SIG-M5 (cell line): ENCODE results near the gene PMAIP1.
"Not testable (repeated sequence)": the region's sequence is repeated elsewhere in the genome, so short reads cannot be mapped to it uniquely, and the experiment has no call there.

Experiments
- DNase-seq: peaks from one replicate; lab custom pipeline; 2025; lab: John Stamatoyannopoulos, UW

The PMAIP1 gene

DNA sequence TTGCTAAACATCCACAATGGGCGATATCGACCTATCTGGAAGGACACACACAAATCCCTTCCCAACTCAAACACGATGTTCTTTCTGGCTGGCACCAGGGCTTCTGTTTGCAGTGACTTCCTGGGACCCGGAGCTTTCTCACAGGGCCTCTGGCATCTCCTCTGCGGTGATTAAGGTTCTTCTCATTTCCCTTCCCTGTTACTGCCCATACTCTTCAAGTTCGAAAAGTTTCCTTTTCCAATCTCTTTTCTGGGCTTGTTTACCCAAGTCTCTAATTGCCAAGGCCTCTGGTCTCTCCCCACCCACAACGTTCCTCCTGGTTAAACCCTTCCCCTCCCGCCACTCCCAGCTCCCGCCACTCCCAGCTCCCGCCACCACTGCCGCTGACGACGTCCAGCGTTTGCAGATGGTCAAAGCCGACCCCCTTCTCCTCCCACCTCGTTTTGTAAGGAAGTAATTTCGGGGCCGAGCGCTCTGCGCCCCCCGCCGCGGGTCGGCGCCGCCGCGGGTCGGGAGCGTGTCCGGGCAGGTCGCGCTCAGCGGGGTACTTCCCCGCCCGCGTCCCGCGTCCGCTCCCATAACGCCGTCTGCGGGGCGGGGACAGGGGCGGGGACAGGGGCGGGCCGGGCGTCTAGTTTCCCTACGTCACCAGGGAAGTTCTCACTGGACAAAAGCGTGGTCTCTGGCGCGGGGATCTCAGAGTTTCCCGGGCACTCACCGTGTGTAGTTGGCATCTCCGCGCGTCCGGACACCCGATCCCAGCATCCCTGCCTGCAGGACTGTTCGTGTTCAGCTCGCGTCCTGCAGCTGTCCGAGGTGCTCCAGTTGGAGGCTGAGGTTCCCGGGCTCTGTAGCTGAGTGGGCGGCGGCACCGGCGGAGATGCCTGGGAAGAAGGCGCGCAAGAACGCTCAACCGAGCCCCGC, at the start of gene PMAIP1:
PMAIP1 (plus strand) TSS at position 699 of the 924 bp plus-strand sequence; CDS start at position 881, 182 bp downstream.
- peak; percentile 42 for DNase-seq

DNA sequence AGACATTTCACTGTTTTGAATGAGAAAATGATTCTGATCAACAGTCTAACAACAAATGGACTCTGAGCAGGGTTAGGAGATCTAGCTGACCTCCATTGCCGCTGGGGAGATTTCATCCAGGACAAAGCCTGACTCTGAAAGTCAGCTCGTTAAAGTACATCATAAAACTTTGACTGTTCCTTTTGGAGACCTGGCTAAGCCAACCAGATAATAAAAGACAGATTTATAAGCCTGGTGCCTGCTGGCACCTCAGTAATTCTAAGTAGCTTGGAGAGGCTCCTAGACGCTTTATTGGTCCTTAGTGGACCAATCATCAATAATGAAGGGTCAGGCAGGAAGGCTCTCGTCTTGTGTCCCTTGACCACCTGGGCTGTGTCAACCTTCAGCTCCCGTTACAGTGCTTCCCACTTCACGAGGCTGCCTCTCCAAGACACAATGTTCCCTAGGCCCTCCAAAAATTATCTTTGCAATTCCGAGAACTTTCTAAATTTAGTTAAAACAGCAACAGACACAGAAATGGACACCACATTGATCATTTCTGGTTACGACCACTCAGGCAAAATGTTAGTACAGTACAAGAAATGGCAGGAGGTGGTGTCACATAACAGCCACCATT, 47.9 kb upstream of the PMAIP1 start:
- DNase-seq: no peak

DNA sequence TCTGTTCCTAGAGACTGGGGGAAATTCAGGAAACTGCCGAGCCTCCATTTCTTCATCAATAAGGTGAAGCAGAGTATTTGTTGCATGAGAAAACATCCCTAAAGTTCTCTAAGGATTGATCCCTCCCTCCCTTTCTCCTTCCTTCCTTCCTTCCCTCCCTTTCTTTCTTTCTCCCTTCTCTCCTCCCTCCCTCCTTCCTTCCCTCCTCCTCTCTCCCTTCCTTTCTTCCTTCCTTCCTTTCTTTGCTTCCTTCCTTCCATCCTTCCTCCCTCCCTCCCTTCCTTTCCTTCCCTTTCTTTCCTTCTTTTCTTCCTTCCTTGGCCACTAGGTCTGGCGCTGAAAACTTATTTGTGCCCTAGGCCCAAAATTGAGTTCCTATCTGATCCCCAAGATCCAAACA, 47.2 kb upstream of the PMAIP1 start:
- DNase-seq: no peak

DNA sequence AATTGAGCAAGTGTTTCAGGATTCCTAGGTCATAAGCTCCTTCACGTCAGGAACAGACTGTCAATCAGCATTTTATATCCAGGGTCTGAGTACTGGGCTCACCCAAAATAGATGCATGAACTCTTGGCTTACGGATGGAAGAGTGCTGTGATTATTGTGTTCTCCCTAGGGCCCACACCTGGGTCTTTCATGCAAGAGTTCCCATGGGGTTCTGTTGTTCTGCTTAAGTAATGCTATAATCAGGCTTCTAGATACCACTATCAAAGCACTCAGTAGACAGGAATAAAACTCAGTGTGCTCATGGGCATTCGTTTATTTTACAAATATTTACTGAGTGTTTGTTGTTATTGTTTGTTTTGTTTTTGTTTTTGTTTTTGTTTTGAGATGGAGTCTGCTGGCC, 46.4 kb upstream of the PMAIP1 start:
- DNase-seq: no peak

DNA sequence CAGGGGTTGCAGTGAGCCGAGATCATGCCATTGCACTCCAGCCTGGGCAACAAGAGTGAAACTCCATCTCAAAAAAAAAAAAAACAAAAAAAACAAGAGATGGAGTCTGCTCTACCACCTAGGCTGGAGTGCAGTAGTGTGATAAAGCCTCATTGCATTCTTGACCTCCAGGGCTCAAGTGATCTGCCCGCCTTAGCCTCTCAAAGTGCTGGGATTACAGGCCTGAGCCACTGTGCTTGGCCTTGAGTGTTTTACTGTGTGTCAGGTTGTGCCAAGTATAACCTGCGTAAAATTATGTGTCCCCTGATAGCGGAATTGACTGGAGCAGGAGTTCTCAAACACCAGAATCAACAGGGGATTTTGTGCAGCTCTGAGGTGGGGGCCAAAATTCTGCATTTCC, 45.8 kb upstream of the PMAIP1 start:
- not testable (repeated sequence) for DNase-seq

DNA sequence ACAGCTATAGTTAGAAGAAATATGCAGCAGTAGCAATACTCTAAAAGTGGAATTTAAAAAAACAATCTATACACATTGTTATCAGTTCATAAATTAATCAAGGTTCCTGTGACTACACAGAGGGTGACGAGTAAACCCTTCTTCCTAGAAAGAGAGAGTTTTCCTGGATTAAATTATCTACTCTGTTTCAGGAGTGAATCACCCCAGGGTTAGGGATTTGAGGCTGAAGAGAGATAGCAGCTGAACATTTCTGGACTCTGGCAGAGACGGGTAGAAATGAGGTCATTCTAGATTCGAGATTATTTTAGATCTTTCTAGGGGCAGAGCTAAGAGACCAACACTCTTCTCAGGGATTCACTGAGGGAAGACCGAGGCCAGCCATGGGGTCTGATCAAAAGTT, 38.8 kb upstream of the PMAIP1 start:
- DNase-seq: no peak

DNA sequence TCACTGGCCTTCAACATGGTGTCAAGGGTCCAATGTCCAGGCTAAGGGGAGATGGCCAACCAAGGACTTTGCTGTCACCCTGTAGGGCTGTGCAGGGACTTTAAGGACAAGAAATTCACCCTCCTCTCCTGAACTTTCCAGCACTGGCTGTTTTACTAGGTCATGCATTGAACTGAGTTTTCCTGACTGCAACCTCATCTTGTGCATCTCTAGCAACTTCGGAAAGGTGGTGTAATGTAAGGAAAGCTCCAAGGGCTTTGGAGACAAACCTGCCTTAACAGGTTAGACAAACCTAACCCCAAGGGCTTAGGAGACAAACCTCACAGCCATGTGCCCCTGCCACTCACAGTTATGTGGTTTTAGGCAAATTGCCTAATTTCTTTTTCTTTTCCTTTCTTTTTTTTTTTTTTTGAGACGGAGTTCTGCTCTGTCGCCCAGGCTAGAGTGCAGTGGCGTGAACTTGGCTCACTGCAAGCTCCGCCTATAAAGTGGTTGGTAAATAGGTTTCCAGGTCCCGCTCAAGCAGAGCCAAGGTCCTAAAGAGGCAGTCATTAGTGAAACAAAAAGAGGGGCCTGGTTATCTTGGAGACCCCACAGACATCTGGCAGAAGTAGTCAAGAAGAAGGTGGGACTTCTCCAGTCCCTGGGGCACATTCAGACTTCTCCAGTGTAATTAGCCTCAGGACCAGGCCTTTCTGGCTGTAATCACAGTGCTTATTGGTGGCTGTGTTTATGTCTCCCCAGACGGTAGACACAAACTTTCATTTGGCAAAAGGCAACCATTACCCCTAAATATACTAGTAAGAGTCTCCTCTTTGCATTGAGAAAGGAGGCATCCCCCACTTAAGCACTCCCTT, 37.6 kb upstream of the PMAIP1 start:
- no peak for DNase-seq

DNA sequence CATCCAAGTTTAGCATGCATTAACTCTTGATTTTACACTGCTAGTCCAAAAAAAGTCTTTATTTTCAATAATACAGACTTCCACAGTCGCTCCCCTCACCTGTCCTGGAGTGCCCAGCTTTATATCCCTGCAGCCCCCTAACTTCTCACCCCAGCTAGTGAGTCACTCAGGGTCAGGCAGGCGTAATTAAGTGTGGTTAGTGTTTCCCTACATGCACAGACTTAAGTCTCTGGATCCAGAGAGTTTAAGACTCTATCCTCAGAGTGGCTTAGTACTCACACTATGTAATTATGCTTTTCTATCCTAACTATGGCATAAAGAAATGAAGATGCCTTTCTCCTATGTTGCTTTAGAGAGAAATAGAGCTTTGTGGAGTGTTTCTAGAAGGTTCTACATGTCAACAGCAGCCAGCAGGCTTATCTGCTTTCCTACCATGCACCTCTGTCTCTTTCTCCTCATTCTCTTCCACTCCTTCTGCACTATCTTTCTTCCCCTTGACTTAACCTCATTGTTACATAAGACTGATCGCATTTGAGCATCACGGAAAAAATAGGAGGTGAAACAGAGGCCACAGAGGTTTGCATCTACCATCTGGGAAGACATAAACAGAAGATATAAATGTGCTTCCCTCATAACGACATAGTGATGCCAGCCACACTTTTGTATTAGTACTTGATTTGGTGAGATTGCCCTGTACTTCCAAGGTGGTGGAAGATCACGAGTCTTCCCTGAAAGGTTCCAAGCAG, 34.4 kb upstream of the PMAIP1 start:
- DNase-seq: no peak

DNA sequence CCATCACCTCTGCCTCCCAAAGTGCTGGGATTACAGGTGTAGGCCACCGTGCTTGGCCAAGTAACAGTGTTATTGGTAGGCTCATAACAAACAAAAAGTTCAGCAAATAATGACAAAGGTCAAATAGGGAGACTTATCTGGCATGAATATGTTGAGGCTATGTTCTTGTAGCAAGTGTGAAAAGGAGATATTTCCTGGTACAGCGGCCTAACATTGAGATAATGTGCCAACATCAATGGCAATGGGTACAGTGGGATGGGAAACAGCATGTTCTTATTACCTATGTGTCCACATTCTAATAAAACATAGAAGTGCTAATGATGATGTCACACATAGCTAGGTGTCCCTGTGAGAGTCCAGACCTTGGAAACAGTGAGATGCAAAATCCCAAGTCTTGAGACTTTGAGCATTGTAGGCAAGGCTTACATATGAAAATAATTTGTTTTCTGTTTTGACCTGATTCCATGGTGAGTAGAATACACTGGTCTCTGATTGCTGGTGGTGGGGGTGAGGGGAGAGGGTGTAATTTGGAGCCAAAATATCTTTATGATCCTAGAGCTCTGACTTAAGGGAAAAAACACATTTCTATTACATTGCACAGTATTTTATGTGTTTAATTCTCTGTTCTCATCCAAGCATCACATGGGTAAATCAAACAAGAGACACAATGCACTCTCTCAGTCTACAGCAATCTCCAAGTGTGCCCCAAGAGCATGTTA, 33.1 kb upstream of the PMAIP1 start:
- DNase-seq: no peak

DNA sequence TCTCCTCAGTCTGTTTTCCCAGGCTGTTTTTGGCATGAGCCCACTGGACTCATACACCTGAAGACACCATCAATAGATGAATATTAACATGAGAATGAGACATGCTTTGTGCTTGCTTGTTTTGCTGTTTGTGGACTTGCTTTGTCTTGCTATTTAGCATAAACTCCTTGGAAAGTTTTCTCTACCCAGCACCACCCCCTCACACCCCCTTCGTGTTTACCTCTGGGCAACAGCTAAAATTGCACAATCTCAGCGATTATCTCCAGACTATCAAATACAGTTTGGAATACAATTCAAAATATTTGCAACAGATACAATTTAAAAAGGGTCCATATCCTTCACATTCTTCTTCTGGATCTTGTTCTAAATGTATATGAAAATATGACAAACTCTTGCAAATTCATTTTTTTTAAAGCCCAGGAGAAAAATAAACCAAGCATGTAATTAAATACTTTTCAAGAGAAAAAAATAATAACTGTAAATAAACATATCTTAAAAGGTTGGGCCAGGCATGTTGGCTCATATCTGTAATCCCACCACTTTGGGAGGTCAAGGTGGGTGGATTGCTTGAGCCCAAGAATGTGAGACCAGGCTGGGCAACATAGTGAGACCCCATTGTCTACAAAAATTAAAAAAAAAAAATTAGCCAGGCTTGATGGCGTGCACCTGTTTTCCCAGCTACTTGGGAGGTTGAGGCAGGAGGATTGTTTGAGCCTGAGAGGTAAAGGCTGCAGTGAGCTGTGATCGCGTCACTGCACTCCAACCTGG, 32.3 kb upstream of the PMAIP1 start:
- DNase-seq: no peak

DNA sequence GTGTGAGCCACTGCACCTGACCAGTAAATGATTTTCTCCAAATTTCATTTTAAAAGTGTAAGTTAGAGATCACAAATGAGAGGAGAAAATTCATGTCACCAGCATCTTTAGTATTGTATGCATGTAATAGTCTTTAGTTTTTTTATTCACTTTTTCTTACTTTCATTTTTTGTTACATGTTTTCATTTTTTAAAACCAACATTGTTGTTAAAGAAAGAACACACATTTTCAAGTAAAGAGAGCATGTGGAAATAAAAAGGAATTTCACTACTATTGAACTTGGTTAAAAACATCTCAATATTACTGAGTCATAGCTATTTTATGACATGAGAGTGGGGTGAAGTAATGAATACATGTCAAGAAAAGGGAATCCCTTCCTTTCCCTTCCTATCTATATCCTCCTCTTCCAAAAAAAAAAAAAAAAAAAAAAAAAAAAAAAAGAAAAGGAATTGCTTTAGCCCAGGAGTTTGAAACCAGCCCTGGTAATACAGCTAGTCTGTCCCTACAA, 29.1 kb upstream of the PMAIP1 start:
- no peak for DNase-seq

DNA sequence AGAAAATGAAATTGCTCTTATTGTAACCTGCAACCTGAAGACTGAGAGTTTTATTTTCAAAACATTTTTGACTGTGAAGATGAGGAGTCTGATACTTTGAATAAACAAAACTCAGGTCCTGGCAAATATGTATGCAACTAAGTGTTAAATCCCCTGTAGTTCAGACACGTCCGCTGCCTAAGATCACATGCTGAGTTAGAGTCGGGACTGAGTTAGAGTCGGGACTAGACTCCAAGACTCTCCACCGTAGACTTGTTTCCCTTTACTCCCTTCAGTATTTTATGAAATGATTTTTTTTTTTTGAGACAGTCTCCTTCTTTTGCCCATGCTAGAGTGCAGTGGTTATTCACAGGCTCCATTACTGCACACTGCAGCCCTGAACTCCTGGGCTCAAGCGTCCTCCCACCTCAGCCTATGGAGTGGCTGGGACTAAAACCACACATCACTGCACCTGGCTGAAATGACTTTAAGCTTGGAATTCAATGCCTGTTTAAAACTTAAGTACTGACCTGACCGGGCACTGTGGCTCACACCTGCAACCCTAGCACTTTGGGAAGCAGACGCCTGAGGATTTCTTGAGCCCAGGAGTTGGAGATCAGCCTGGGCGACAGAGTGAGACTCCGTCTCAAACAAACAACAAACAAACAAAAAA, 28.0 kb upstream of the PMAIP1 start:
- DNase-seq: no peak

DNA sequence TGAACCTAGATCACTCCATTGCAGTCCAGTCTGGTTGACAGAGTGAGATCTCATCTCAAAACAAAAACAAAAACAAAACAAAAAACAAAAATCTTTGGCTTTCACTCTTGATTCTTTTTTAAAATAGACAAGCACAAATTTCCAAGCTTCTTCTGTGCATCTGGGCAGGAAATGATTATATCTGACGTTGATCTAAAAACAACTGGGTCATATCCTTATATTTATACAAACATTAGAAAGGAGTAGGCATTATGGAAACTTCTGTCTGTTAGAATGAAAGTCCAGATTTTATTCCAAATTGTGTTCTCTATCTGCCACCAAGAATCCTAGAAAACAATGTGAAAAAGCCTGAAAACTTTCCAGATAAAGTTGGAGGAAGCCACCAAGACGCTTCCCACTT, 26.2 kb upstream of the PMAIP1 start:
- no peak for DNase-seq

DNA sequence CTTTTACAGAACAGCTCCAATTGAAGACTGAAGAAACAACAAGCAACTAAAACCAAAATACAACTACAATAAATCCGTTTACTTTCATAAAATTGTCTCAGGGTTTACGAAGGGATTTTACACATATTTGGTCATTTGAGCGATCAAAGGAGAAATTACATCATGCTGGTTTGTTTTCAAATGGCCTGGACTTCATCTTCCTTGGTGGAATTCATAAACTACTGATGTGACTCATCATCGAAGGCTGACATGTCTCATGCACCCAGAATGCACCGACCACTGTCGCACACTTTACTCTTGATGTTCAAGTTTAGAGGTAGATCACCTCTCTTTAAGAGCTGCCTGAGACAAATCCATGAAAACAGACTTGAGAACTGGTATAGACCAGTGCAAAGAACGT, 25.6 kb upstream of the PMAIP1 start:
- no peak for DNase-seq

DNA sequence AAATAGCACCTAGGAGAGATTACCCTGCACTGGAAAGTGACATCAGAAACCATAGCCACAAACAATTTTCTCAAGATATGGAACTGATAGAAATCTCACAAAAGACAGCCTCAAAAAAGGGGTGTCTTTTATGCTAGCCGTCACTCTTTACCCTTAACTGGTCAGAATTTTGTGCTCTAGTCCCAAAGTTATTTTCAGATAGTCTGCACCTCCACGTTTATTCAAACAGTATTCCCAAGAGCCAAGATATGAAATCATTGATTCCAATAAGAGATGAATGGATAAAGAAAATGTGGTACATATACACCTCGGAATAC, 23.5 kb upstream of the PMAIP1 start:
- no peak for DNase-seq

DNA sequence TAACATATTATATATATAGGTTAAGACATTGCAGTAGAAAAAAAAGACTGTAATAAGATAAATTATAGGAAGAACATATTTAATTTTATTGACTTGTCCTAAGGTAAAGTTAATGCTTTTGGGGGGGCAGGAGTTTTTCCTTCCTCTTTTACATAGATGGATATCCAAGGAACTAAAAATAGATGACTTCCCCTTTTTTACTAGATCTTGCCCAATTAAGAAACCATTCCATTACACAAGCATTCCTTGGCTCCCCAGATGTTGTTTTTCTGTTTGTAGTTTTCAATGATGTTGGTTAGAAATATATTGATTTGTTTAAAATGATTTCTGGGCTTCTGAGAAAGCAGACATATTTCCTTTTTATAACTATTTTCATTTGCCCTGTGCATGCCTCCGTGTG, 22.4 kb upstream of the PMAIP1 start:
- DNase-seq: peak; percentile 72

DNA sequence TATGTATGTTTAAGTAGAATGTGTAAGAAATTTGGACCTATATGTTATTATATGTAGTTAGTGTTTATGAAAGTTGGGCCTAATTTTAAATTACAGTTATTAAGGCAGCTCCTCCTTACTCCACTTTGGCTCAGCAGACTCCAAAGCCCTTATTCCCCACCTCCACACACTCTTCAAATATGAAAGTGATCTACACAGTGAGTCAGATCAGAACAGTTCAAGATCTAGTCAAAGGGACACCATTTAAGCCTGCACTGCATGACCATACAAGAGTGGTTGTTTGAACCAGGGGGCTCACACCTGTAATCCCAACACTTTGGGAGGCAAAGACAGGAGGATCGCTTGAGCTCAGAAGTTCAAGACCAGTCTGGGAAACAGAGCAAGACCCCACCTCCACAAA, 21.2 kb upstream of the PMAIP1 start:
- no peak for DNase-seq

DNA sequence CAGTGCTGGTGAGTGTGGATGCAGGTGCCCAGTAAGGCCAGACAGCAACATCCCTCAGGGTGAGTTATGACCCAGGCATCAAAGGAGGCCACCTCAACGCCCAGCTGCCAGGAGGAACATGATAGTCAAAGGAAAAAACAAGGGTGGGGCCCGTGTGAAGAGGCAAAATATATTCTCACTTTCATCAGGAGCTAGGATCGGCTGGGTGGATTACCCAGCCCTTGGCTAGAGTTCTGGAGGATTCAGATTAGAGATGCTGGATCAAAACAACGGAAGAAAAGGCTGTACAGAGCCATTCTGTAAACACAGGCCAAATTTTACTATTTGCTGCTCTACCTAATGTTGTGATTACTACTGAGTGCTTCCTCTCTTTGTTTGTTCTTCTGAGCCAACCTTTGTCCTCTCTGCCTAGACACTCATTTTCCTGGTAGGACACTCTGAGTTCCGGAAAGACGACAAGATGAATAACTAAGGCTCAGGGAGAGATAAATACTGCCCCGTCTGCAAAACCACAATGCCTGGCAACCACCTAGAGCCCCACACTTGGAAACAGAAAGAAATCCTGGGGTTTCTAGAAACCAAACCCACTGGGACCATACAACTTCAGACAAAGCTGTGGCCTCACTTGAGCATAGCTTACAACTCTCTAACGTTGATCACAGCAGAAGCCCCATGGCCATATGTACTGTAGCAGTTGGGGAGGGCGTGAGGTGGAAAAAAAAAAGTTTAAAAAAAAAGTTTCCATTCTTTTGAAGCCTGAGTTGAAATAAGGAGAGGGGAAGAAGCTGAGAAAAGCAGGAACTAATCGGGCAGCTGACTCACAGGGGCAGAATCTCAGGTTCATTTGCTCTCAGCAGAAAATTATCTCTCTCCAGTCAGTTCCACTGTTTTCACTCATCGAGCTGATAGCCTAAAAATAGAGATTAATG, 17.8 kb upstream of the PMAIP1 start:
- DNase-seq: peak; percentile 55

DNA sequence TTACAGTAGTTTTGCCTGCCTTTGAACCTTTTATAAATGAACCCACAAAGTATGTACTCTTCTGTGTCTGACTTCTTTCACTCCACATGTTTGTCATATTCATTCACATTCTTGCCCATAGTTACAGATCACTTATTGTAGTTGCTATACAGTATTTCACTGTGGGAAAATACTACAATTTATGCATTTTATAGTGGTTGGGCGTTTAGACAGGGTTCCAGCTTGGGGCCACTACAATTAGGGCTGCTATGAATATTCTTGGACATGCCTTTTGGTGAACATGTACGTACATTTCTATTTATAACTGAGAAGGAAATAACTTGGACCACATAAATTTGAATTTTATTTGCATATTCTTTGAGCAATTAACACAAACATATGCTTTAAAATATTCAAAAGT, 15.4 kb upstream of the PMAIP1 start:
- DNase-seq: no peak
